ENCODE results near the gene SLC16A1. TPM values are rescaled to one million over a fixed set of nuclear protein-coding genes. Genes with fewer than 3 reads are reported as not detected.

SLC16A1 gene
- total RNA-seq, 4 donors from 2014 or later: 13.1 to 20.7 (median 15.7) TPM

DNA sequence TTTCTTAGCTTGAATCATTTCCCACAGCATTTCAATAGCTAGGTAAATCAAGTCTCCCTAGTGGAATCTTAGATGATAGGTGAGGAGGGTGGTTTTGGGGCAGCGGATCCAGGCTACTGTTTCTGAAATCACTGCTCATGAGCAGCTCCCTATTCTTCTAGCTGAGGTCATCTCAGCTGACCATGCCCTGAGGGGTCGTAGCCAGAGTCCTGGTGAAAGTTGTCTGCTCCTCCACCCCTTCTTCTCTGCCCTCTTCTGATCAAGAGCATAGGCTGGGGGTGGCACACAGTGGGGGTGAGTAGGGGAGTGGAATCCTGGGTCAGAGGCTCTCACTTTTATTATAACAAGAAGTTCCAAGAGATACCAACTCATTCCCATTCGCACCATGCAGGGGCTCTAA lies 76.2 kb downstream of the SLC16A1 start:
- Histone ChIP-seq H3K36me3 (no peaks in the 10 kb centered on the region), H3K27me3 (no peaks in the 10 kb centered on the region), H3K27ac (no peak overlapping the region), H3K4me1 (peaks cover 0 to 14% (median 3%) of the 10 kb centered on the region in 4 donors), H3K4me3 (no peak overlapping the region), H3K9me3 (no peaks in the 10 kb centered on the region)
- 72 to 79% methylated on average over 3 of the region's 3 CpGs for WGBS, 2 donors
- TF ChIP-seq POLR2A (IDR thresholded peaks at IDR 0.05): no peak
- TF ChIP-seq EP300 (IDR thresholded peaks at IDR 0.05): no peak
- TF ChIP-seq, protein P1, sequence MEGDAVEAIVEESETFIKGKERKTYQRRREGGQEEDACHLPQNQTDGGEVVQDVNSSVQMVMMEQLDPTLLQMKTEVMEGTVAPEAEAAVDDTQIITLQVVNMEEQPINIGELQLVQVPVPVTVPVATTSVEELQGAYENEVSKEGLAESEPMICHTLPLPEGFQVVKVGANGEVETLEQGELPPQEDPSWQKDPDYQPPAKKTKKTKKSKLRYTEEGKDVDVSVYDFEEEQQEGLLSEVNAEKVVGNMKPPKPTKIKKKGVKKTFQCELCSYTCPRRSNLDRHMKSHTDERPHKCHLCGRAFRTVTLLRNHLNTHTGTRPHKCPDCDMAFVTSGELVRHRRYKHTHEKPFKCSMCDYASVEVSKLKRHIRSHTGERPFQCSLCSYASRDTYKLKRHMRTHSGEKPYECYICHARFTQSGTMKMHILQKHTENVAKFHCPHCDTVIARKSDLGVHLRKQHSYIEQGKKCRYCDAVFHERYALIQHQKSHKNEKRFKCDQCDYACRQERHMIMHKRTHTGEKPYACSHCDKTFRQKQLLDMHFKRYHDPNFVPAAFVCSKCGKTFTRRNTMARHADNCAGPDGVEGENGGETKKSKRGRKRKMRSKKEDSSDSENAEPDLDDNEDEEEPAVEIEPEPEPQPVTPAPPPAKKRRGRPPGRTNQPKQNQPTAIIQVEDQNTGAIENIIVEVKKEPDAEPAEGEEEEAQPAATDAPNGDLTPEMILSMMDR (IDR thresholded peaks at IDR 0.05): no peak
- no peak for DNase-seq (ENCODE audit: low spot score in 2 of 2)

DNA sequence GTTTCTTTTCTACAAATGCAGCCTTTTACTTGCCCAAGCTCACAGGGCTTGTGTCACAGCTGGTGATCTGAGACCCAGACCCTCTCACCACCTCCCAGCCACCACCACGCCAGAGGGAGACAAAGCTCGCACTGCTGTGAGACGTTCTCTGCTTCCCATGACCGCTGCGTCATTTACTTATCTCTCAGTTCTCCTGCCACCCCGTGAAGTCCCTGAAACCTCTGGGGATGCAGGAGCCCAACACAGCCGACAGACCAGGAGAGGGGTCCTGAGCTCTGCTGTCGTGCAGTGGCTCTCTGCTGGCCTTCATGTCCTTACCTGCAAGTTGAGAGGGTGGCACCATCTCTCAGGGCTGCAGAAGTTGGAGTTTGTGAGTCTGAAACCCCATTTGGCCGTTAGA lies 77.7 kb downstream of the SLC16A1 start:
- Histone ChIP-seq H3K9me3 (no peaks in the 10 kb centered on the region), H3K36me3 (no peaks in the 10 kb centered on the region), H3K27ac (no peak overlapping the region), H3K27me3 (no peaks in the 10 kb centered on the region), H3K4me3 (no peak overlapping the region), H3K4me1 (peaks cover 0 to 14% (median 3%) of the 10 kb centered on the region in 4 donors)
- WGBS, 2 donors: 62 to 71% methylated on average over 9 of the region's 9 CpGs
- no peak for DNase-seq (ENCODE audit: low spot score in 2 of 2)
- TF ChIP-seq, protein P1 (IDR thresholded peaks at IDR 0.05): no peak
- TF ChIP-seq POLR2A (IDR thresholded peaks at IDR 0.05): no peak
- no peak for TF ChIP-seq EP300 (IDR thresholded peaks at IDR 0.05)

DNA sequence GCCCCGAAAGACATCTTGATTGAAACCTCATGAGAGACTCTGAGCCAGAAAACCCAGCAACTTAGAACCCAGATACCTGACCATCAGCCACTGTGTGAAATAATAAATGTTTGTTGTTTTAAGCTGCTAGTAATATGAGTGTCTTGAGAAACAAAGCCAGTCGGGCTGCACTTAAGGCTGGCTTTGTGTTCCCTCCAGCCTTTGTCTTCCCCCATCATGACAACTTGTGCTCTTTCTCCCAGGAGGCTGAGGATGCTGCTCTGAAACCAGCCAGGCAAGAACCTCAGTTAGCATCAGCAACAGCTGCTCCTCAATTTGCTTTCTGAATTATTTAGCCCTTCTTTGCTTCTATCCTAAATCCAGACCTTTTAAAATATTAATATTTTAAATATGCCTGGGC lies 78.2 kb downstream of the SLC16A1 start:
- TF ChIP-seq POLR2A (IDR thresholded peaks at IDR 0.05) (no peak), EP300 (IDR thresholded peaks at IDR 0.05) (no peak)
- TF ChIP-seq, protein P1 (IDR thresholded peaks at IDR 0.05): no peak
- Histone ChIP-seq H3K4me3 (no peak overlapping the region), H3K27ac (no peak overlapping the region), H3K9me3 (no peaks in the 10 kb centered on the region), H3K4me1 (peaks cover 0 to 12% (median 3%) of the 10 kb centered on the region in 4 donors), H3K27me3 (no peaks in the 10 kb centered on the region), H3K36me3 (no peaks in the 10 kb centered on the region)
- no peak for DNase-seq (ENCODE audit: low spot score in 2 of 2)
- WGBS, 2 donors: 28 to 35% methylated on average over 2 of the region's 2 CpGs

DNA sequence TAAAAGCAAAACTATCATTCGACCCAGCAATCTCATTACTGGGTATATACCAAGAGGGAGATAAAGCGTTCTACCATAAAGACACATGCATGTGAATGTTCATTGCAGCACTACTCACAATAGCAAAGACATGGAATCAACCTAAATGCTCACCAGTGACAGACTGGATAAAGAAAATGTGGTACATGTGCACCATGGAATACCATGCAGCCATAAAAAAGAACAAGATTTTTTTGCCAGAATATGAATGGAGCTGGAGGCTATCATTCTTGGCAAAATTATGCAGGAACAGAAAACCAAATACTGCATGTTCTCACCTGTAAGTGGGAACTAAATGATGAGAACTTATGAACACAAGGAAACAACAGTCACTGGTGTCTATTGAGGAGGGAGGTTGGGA lies 79.7 kb downstream of the SLC16A1 start:
- Histone ChIP-seq H3K9me3 (no peaks in the 10 kb centered on the region), H3K27ac (no peak overlapping the region)
- 68 to 90% methylated on average over 2 of the region's 2 CpGs for WGBS, 2 donors

DNA sequence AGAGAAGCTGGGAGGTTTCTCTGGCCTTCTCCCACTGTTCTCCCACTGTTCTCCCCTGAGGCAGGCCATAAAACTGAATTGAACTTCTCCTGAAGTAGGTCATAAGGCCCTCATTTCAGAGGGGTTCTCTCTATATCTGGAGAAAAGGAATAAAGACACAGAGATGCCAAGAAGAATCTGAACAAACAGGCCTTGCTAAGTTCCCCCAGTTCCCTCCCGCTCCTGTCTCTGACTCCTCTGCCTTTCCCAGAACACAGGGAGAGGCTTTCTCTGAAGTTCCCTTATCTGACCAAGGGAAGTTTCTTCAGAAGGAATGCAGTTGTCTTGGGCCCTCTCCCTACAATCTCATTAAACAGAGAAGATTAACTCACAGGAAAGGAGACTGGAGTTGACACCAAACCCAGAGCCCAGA lies 83.4 kb downstream of the SLC16A1 start:
- Histone ChIP-seq H3K27ac (no peak overlapping the region), H3K4me1 (no peaks in the 10 kb centered on the region), H3K27me3 (no peaks in the 10 kb centered on the region), H3K4me3 (no peak overlapping the region), H3K36me3 (no peaks in the 10 kb centered on the region), H3K9me3 (no peaks in the 10 kb centered on the region)
- no peak for DNase-seq (ENCODE audit: low spot score in 2 of 2)
- no peak for TF ChIP-seq EP300 (IDR thresholded peaks at IDR 0.05)
- TF ChIP-seq, protein P1 (IDR thresholded peaks at IDR 0.05): no peak
- no peak for TF ChIP-seq POLR2A (IDR thresholded peaks at IDR 0.05)
- 46 to 68% methylated on average over 1 of the region's 1 CpG for WGBS, 2 donors

More for the DNA sequence above, 79.7 kb downstream of the SLC16A1 start:
- no peak overlapping the region for H3K4me3 ChIP-seq
- no peak for DNase-seq (ENCODE audit: low spot score in 2 of 2)
- H3K36me3 ChIP-seq: no peaks in the 10 kb centered on the region
- TF ChIP-seq, protein P1 (IDR thresholded peaks at IDR 0.05): no peak
- TF ChIP-seq EP300 (IDR thresholded peaks at IDR 0.05) (no peak), POLR2A (IDR thresholded peaks at IDR 0.05) (no peak)
- H3K27me3 ChIP-seq: no peaks in the 10 kb centered on the region
- no peaks in the 10 kb centered on the region for H3K4me1 ChIP-seq

Data from tibial nerve (tissue), 4 donors.